Body of pancreas (tissue), 4 donors: ENCODE data around the gene C10orf53. TPM values are rescaled to one million over a fixed set of nuclear protein-coding genes. Genes with fewer than 3 reads are reported as not detected.

Experiments
- ATAC-seq: fragments of 150-250 bp; one replicate; pipeline ENCODE4 v1.9.1; 2016
- DNase-seq, 4 donors: peaks; one replicate each; pipeline ENCODE4 v3.0.0-alpha.2; 2019
- H3K27ac ChIP-seq, 4 donors: fragments of 200-600 bp; sonication (generic); 1 replicate in 3 of 4; 2 replicates in 1 of 4; pipeline versions ENCODE4 v1.5.1 to v1.6.1; 2016 to 2019; ENCODE audit warnings: mild to moderate bottlenecking in 1 of 4, mixed read lengths in 1 of 4, moderate library complexity in 1 of 4
- H3K27me3 ChIP-seq, 2 donors: fragments of 200-600 bp; sonication (generic); one replicate each; pipeline ENCODE4 v1.6.0; 2016; ENCODE audit warnings: mild to moderate bottlenecking in 1 of 2
- H3K36me3 ChIP-seq, 2 donors: fragments of 200-600 bp; sonication (generic); replicated peaks in 1 of 2; 2 replicates each; pipeline ENCODE4 v1.5.1; 2016; ENCODE audit warnings: low read depth in 2 of 2; ENCODE audit not compliant: insufficient read depth in 1 of 2
- H3K4me1 ChIP-seq: fragments of 200-600 bp; sonication (generic); one replicate; pipeline ENCODE4 v1.6.0; 2016
- H3K4me3 ChIP-seq, 2 donors: fragments of 200-600 bp; sonication (generic); 1 replicate in 1 of 2; 2 replicates in 1 of 2; pipeline ENCODE4 v1.5.1; 2016 to 2019
- H3K9me3 ChIP-seq, 3 donors: fragments of 200-600 bp; sonication (generic); 1 replicate in 2 of 3; 2 replicates in 1 of 3; pipeline ENCODE4 v1.5.1; 2016
- POLR2A ChIP-seq, 3 donors: fragments of 450-650 bp; IDR thresholded peaks; one replicate each; pipeline ENCODE4 v1.6.1; 2016; ENCODE audit warnings: antibody characterized with exemption in 3 of 3, mild to moderate bottlenecking in 2 of 3
- WGBS, 2 donors: methylation state at CpG; one replicate each; pipeline ENCODE4 v1.1.5; 2017; 5-methylcytosine and 5-hydroxymethylcytosine counted together
- intact Hi-C: fragments of 100-400 bp; cut with DNase I; formaldehyde crosslinking; loops from one replicate; pipeline ENCODE4 v1.15.1; 2023
- total RNA-seq, 2 donors: library from RNA; depleted of rRNA; stranded (reverse); fragments of >200 nt; gene quantifications; one replicate each; pipeline ENCODE4 v1.1.0, GENCODE V29; 2016
- TF ChIP-seq, protein P1 (sequence below), 7 experiments: fragments of 450-650 bp in 4 of 7; fragments of 200-600 bp in 3 of 7; sonication (generic) in 3 of 7; IDR thresholded peaks; one replicate each; pipeline ENCODE4 v1.5.1; 2016 to 2019; ENCODE audit warnings: antibody characterized with exemption in 7 of 7

C10orf53 gene
- total RNA-seq, 2 donors from 2014 or later, result not detected

DNA sequence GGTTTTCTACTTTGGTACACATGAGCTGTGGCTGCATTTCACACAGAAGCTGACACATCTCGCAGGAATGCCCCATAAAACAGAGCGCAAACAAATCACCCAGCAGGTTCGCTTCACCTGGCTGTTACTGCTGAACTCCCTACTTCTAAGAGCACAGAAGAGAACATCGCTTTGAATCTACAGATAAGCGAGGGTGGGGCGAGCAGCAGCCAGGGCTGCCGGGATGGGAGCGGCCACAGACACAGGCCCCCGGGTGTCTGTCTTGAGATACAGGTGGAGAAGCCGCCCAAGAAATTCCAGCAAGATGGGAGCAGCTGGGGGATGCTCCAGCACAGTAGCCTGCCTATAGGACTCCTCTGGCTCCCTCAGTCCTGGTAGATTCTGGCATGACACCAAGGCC, 55.2 kb downstream of the C10orf53 start:
- no peak for DNase-seq
- intact Hi-C loops, result no loop called here

GRCh38 chr10:49735161-49735560, 55.7 kb downstream of the C10orf53 start:
- Histone ChIP-seq H3K27ac (no peak overlapping the region), H3K4me3 (no peak overlapping the region), H3K36me3 (no peaks in the 10 kb centered on the region), H3K4me1 (no peaks in the 10 kb centered on the region), H3K27me3 (no peaks in the 10 kb centered on the region), H3K9me3 (no peaks in the 10 kb centered on the region)
- no peak for DNase-seq
- WGBS, 2 donors, result 76% methylated on average over 9 of the region's 11 CpGs; no CpG with 5 or more reads in 1 of the 2 donors
- no peak for ATAC-seq
- intact Hi-C loops, result no loop called here
- TF ChIP-seq, protein P1, sequence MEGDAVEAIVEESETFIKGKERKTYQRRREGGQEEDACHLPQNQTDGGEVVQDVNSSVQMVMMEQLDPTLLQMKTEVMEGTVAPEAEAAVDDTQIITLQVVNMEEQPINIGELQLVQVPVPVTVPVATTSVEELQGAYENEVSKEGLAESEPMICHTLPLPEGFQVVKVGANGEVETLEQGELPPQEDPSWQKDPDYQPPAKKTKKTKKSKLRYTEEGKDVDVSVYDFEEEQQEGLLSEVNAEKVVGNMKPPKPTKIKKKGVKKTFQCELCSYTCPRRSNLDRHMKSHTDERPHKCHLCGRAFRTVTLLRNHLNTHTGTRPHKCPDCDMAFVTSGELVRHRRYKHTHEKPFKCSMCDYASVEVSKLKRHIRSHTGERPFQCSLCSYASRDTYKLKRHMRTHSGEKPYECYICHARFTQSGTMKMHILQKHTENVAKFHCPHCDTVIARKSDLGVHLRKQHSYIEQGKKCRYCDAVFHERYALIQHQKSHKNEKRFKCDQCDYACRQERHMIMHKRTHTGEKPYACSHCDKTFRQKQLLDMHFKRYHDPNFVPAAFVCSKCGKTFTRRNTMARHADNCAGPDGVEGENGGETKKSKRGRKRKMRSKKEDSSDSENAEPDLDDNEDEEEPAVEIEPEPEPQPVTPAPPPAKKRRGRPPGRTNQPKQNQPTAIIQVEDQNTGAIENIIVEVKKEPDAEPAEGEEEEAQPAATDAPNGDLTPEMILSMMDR (IDR thresholded peaks at IDR 0.05), result no peak
- no peak for TF ChIP-seq POLR2A (IDR thresholded peaks at IDR 0.05)

More for the DNA sequence above, 55.2 kb downstream of the C10orf53 start:
- no peak overlapping the region for H3K27ac ChIP-seq
- H3K27me3 ChIP-seq, result no peaks in the 10 kb centered on the region
- WGBS, 2 donors, result 67 to 70% methylated on average over 10 of the region's 10 CpGs
- no peak overlapping the region for H3K4me3 ChIP-seq
- TF ChIP-seq POLR2A (IDR thresholded peaks at IDR 0.05), result no peak
- TF ChIP-seq, protein P1 (IDR thresholded peaks at IDR 0.05), result no peak
- H3K4me1 ChIP-seq, result no peaks in the 10 kb centered on the region
- H3K36me3 ChIP-seq, result no peaks in the 10 kb centered on the region
- H3K9me3 ChIP-seq, result no peaks in the 10 kb centered on the region
- no peak for ATAC-seq

- Histone ChIP-seq H3K27me3 (no peaks in the 10 kb centered on the region), H3K27ac (no peak overlapping the region), H3K4me1 (no peaks in the 10 kb centered on the region), H3K9me3 (no peaks in the 10 kb centered on the region), H3K4me3 (no peak overlapping the region), H3K36me3 (no peaks in the 10 kb centered on the region)
- no peak for TF ChIP-seq POLR2A (IDR thresholded peaks at IDR 0.05)
- TF ChIP-seq, protein P1 (IDR thresholded peaks at IDR 0.05), result no peak
- ATAC-seq (no peak), DNase-seq (no peak)
- 85 to 87% methylated on average over 17 to 22 of the region's 23 CpGs for WGBS, 2 donors
- intact Hi-C loops, result no loop called here
Observed at GRCh38 chr10:49735848-49736563, 56.6 kb downstream of the C10orf53 start.

- WGBS, 2 donors, result 80 to 91% methylated on average over 5 of the region's 5 CpGs
- DNase-seq (no peak), ATAC-seq (no peak)
- Histone ChIP-seq H3K27me3 (no peaks in the 10 kb centered on the region), H3K27ac (no peak overlapping the region), H3K36me3 (no peaks in the 10 kb centered on the region), H3K4me1 (no peaks in the 10 kb centered on the region), H3K9me3 (no peaks in the 10 kb centered on the region), H3K4me3 (no peak overlapping the region)
- no peak for TF ChIP-seq POLR2A (IDR thresholded peaks at IDR 0.05)
- TF ChIP-seq, protein P1 (IDR thresholded peaks at IDR 0.05), result no peak
- intact Hi-C loops, result no loop called here
Observed at GRCh38 chr10:49736564-49737113, 57.2 kb downstream of the C10orf53 start.
